DND-41 (cell line): Measurements from ENCODE around the gene SPANXN5.
"Not testable (repeated sequence)": the region's sequence is repeated elsewhere in the genome, so short reads cannot be mapped to it uniquely, and the experiment has no call there.

ENCODE experiments used
- ATAC-seq: fragments of 200-7000 bp; cut with Tn5 transposase; 3 replicates; pipeline ENCODE4 v1.9.1; 2021; ENCODE audit warnings: low read depth; ENCODE audit not compliant: insufficient read depth
- DNase-seq: peaks from one replicate; pipeline ENCODE4 v3.0.0-alpha.2; 2020
- H2AFZ ChIP-seq: 2 replicates; pipeline ENCODE4 v1.6.0; 2012; ENCODE audit warnings: low read depth, low read length
- H3K27ac ChIP-seq: 2 replicates; pipeline ENCODE4 v1.5.1; 2012; ENCODE audit warnings: low read length, inconsistent platforms
- H3K27me3 ChIP-seq: fragments of 200-600 bp; sonication (generic); 2 replicates; pipeline ENCODE4 v1.6.0; 2012; ENCODE audit warnings: low read length, mild to moderate bottlenecking, inconsistent platforms; ENCODE audit not compliant: insufficient read depth, poor library complexity
- H3K36me3 ChIP-seq: 2 replicates; pipeline ENCODE4 v1.5.1; 2012; ENCODE audit warnings: low read length, inconsistent platforms; ENCODE audit not compliant: insufficient read depth
- H3K4me1 ChIP-seq: 2 replicates; pipeline ENCODE4 v1.5.1; 2012; ENCODE audit warnings: mild to moderate bottlenecking, low read length; ENCODE audit not compliant: insufficient read depth
- H3K4me2 ChIP-seq: 2 replicates; pipeline ENCODE4 v1.6.0; 2012; ENCODE audit warnings: mild to moderate bottlenecking, moderate library complexity, low read length, inconsistent platforms; ENCODE audit not compliant: insufficient read depth
- H3K4me3 ChIP-seq, 2 experiments: fragments of 200-600 bp in 1 of 2; shearing (Covaris generic) in 1 of 2; 2 replicates each; pipeline ENCODE4 v1.5.1; 2012 to 2016; ENCODE audit warnings: inconsistent platforms in 2 of 2, low read length in 2 of 2, mild to moderate bottlenecking in 2 of 2, low read depth in 1 of 2, moderate library complexity in 1 of 2
- H3K79me2 ChIP-seq: 2 replicates; pipeline ENCODE4 v1.6.0; 2012; ENCODE audit warnings: low read length, inconsistent platforms; ENCODE audit not compliant: insufficient read depth
- H3K9ac ChIP-seq: 2 replicates; pipeline ENCODE4 v1.6.0; 2012; ENCODE audit warnings: low read depth, mild to moderate bottlenecking, inconsistent platforms, low read length, moderate library complexity
- H3K9me3 ChIP-seq: 2 replicates; pipeline ENCODE4 v1.5.1; 2012; ENCODE audit warnings: low read length, moderate library complexity, mild to moderate bottlenecking, inconsistent platforms; ENCODE audit not compliant: insufficient read depth, severe bottlenecking
- H4K20me1 ChIP-seq: 2 replicates; pipeline ENCODE4 v1.6.0; 2012; ENCODE audit warnings: low read length; ENCODE audit not compliant: insufficient read depth
- CTCF ChIP-seq: IDR thresholded peaks from 2 replicates; pipeline ENCODE4 v1.5.1; 2012; ENCODE audit warnings: borderline replicate concordance, low read length, moderate library complexity, mild to moderate bottlenecking; ENCODE audit not compliant: poor library complexity, severe bottlenecking; ENCODE audit errors: extremely low read depth
- EZH2 ChIP-seq: IDR thresholded peaks from 3 replicates; pipeline ENCODE4 v1.6.1; 2012; ENCODE audit warnings: borderline replicate concordance, low read depth, mild to moderate bottlenecking, moderate library complexity, low read length, inconsistent platforms; ENCODE audit not compliant: severe bottlenecking

SPANXN5 gene

GRCh38 chrX:52797327-52797726 is at the start of gene SPANXN5:
Gene SPANXN5, minus strand, starts transcription at chrX:52797427. Its CDS starts 79 bp downstream, at chrX:52797348.
- H4K20me1 ChIP-seq, H3K36me3 ChIP-seq, H3K79me2 ChIP-seq, H3K4me1 ChIP-seq, H3K4me3 ChIP-seq, H3K4me2 ChIP-seq, DNase-seq, H3K9me3 ChIP-seq, H3K27me3 ChIP-seq, H3K27ac ChIP-seq, H2AFZ ChIP-seq, ATAC-seq, H3K9ac ChIP-seq: not testable (repeated sequence)

DNA sequence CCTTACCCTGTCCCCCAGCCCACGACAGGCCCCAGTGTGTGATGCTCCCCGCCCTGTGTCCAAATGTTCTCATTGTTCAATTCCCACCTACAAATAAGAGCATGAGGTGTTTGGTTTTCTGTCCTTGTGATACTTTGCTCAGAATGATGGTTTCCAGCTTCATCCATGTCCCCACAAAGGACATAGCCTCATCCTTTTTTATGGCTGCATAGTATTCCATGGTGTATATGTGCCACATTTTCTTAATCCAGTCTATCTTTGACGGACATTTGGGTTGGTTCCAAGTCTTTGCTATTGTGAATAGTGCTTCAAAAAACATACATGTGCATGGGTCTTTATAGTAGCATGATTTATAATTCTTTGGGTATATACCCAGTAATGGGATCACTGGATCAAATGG is 46.4 kb upstream of the SPANXN5 start:
- not testable (repeated sequence) for H4K20me1 ChIP-seq, H3K27ac ChIP-seq, H3K9me3 ChIP-seq, H3K9ac ChIP-seq, H3K79me2 ChIP-seq, H3K27me3 ChIP-seq, H3K36me3 ChIP-seq, H2AFZ ChIP-seq, H3K4me1 ChIP-seq, DNase-seq, H3K4me2 ChIP-seq, H3K4me3 ChIP-seq, ATAC-seq

DNA sequence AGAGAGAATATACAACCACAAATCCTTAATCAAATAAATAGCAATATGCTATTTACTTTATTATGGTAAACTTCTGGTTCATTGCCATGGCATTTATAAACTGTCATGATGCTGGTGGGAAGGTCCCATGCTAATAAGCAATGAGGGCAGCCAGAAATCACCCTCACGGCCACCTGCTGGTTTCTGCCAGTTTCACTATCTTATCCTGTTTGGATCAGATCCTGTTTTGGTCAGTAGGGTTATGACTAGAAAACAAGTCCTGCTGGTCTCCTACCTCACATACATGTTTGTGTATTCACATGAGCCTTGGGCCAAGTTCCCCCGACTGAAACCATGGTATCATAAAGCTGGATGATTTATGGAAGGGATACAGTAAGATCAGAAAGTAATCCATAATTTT is 41.9 kb upstream of the SPANXN5 start:
- H3K27me3 ChIP-seq, result no peaks in the 10 kb centered on the region
- no peak overlapping the region for H3K4me3 ChIP-seq
- no peak overlapping the region for H3K27ac ChIP-seq
- no peaks in the 10 kb centered on the region for H3K36me3 ChIP-seq
- no peaks in the 10 kb centered on the region for H4K20me1 ChIP-seq
- H2AFZ ChIP-seq, result no peak overlapping the region
- TF ChIP-seq CTCF (no peak), EZH2 (no peak)
- no peak overlapping the region for H3K9ac ChIP-seq
- no peak for ATAC-seq
- no peak overlapping the region for H3K4me2 ChIP-seq
- no peak for DNase-seq
- H3K9me3 ChIP-seq, result no peaks in the 10 kb centered on the region
- H3K4me1 ChIP-seq, result no peaks in the 10 kb centered on the region
- H3K79me2 ChIP-seq, result no peaks in the 10 kb centered on the region

GRCh38 chrX:52830551-52830950 is 33.3 kb upstream of the SPANXN5 start:
- H3K4me3 ChIP-seq, result no peak overlapping the region
- no peaks in the 10 kb centered on the region for H4K20me1 ChIP-seq
- no peaks in the 10 kb centered on the region for H3K27me3 ChIP-seq
- no peaks in the 10 kb centered on the region for H3K79me2 ChIP-seq
- H3K9me3 ChIP-seq, result no peaks in the 10 kb centered on the region
- no peak for DNase-seq
- no peak overlapping the region for H3K27ac ChIP-seq
- H2AFZ ChIP-seq, result no peak overlapping the region
- TF ChIP-seq CTCF (no peak), EZH2 (no peak)
- no peak overlapping the region for H3K4me2 ChIP-seq
- no peak for ATAC-seq
- H3K9ac ChIP-seq, result no peak overlapping the region
- H3K4me1 ChIP-seq, result no peaks in the 10 kb centered on the region
- no peaks in the 10 kb centered on the region for H3K36me3 ChIP-seq
